T-helper 2 cell treated with Interferon-gamma antibody and Interleukin-4, amounts not matched to agents 5 μg/mL and 100 μg/mL, for 36 hours (primary cell): ENCODE measurements around the gene NCK2.

ENCODE experiments used
- DNase-seq: peaks from one replicate; pipeline ENCODE4 v3.0.0; 2021; ENCODE audit warnings: low spot score
- H3K27ac Mint-ChIP-seq: one replicate; pipeline ENCODE4 v1.8.0; 2021; ENCODE audit warnings: mild to moderate bottlenecking, mixed read lengths
- H3K27me3 Mint-ChIP-seq: one replicate; pipeline ENCODE4 v1.8.0; 2021; ENCODE audit warnings: low read depth, mixed read lengths
- H3K36me3 Mint-ChIP-seq: one replicate; pipeline ENCODE4 v1.8.0; 2021; ENCODE audit warnings: low read depth, mixed read lengths
- H3K4me1 Mint-ChIP-seq: one replicate; pipeline ENCODE4 v1.8.0; 2021; ENCODE audit warnings: low read depth, mixed read lengths
- H3K4me3 Mint-ChIP-seq: one replicate; pipeline ENCODE4 v1.8.0; 2022; ENCODE audit warnings: mild to moderate bottlenecking, moderate library complexity, mixed read lengths
- H3K9me3 Mint-ChIP-seq: one replicate; pipeline ENCODE4 v1.8.0; 2021; ENCODE audit warnings: mixed read lengths

Gene NCK2

DNA sequence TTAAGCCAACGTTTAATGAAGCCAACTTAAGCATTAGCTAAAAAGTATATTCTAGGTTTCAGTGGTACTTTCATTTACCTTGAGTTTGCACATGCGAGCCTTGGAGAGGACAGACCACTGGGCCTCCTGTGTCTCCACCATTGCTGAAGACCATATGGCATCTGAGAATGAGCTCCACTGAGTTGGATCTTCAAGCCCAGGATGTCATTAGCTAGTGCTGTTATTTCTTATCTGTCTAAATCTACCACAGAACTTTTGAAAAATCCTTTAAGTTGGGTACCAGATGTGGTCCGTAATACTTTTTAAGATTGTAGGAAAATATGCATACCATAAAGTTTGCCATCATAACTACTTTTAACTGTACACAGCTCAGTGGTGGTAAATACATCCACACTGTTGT is 161.8 kb downstream of the NCK2 start:
- Mint-ChIP-seq H3K9me3 (peaks cover 3% of the 10 kb centered on the region), H3K27ac (no peak overlapping the region), H3K4me1 (peaks cover 24% of the 10 kb centered on the region), H3K36me3 (peaks cover 7% of the 10 kb centered on the region), H3K27me3 (no peaks in the 10 kb centered on the region), H3K4me3 (no peak overlapping the region)
- no peak for DNase-seq

DNA sequence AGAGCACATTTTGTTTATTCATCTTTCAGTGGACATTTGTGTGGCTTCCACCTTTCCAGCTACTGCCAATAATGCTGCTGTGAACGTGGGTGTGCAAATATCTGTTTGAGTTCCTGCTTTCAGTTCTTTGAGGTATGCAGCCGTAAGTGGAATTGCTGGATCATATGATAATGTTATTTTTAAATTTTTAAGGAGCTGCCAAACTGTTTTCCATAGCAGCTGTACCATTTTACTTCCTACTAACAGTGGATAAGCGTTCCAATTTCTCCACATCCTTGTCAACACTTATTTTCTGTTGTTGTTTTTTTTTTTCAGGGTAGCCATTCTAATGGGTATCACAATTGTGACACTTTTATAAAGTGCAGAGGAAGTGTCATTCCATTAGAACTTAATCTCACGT is 162.5 kb downstream of the NCK2 start:
- H3K27ac Mint-ChIP-seq: no peak overlapping the region
- peaks cover 9% of the 10 kb centered on the region for H3K9me3 Mint-ChIP-seq
- DNase-seq: no peak
- peaks cover 25% of the 10 kb centered on the region for H3K4me1 Mint-ChIP-seq
- no peaks in the 10 kb centered on the region for H3K27me3 Mint-ChIP-seq
- H3K4me3 Mint-ChIP-seq: no peak overlapping the region
- peaks cover 6% of the 10 kb centered on the region for H3K36me3 Mint-ChIP-seq

- H3K4me3 Mint-ChIP-seq: no peak overlapping the region
- DNase-seq: no peak
- H3K9me3 Mint-ChIP-seq: peaks cover 12% of the 10 kb centered on the region
- peaks cover 2% of the 10 kb centered on the region for H3K36me3 Mint-ChIP-seq
- H3K27me3 Mint-ChIP-seq: no peaks in the 10 kb centered on the region
- no peak overlapping the region for H3K27ac Mint-ChIP-seq
- H3K4me1 Mint-ChIP-seq: peaks cover 22% of the 10 kb centered on the region
Measured at GRCh38 chr2:105909215-105909614, 164.5 kb downstream of the NCK2 start.

DNA sequence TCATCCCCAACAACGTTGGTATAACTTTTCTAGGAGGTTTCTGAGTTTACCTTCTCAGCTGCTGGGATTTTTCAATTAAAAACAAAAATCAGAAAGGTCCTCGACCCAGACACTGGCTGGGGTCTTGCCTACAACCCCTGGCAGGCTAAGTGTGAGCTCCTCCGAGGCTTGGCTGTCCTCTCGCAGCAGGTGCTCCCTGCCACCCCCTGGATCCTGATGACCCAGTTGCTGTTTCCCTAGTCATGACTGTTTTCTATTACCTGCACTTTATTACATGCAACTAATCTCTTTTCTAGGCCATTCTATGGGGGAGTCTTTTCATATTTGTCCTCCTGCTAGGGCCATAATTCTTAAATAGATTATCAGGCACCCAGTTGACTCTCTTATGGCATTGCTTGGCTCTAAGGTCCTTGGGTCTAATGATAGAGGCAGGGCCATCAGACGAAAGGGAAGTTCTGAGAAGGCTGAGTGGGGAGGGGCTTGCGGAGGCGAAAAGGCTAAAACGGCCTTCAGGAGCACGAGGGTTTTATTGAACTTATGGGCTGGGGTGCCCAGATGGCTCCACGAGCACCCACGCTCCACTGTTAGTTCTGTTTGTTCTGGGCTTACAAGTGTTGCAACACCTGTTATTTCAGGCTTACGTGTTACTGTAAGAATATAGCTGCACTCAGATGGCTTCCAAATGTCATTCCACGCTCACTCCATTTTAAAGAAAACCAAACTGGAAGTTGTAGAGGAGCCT is 166.0 kb downstream of the NCK2 start:
- Mint-ChIP-seq H3K36me3 (peaks cover 4% of the 10 kb centered on the region), H3K27ac (no peak overlapping the region), H3K4me1 (peaks cover 14% of the 10 kb centered on the region), H3K27me3 (no peaks in the 10 kb centered on the region), H3K9me3 (peaks cover 21% of the 10 kb centered on the region), H3K4me3 (no peak overlapping the region)
- no peak for DNase-seq

DNA sequence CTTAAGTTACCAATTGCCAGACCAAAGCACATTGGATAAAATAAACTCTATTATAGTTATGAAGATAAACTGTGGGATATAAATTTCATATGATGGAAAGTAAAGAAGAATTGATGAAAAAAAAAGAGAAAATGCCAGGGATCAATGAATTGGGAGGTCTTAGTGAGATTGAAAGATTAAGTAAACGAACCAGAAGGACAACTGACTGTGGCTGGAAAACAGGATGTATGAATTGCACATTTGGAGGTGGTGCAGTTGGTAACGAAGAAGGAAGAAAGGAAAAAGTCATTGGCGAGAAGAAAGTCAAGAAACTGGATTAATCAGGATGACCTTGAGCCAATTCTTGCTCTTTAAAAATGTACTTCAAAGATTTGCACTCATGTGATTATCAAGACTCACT is 166.7 kb downstream of the NCK2 start:
- H3K4me1 Mint-ChIP-seq: peaks cover 10% of the 10 kb centered on the region

GRCh38 chr2:105912081-105912480 is 167.4 kb downstream of the NCK2 start:
- peaks cover 4% of the 10 kb centered on the region for H3K4me1 Mint-ChIP-seq
- peaks cover 4% of the 10 kb centered on the region for H3K36me3 Mint-ChIP-seq
- H3K4me3 Mint-ChIP-seq: no peak overlapping the region
- H3K27ac Mint-ChIP-seq: no peak overlapping the region
- H3K9me3 Mint-ChIP-seq: peaks cover 21% of the 10 kb centered on the region
- peak; percentile 16 for DNase-seq
- H3K27me3 Mint-ChIP-seq: no peaks in the 10 kb centered on the region

More for the DNA sequence above, 166.7 kb downstream of the NCK2 start:
- Mint-ChIP-seq H3K36me3 (peaks cover 4% of the 10 kb centered on the region), H3K27ac (no peak overlapping the region), H3K9me3 (peaks cover 21% of the 10 kb centered on the region), H3K27me3 (no peaks in the 10 kb centered on the region), H3K4me3 (no peak overlapping the region)
- no peak for DNase-seq

DNA sequence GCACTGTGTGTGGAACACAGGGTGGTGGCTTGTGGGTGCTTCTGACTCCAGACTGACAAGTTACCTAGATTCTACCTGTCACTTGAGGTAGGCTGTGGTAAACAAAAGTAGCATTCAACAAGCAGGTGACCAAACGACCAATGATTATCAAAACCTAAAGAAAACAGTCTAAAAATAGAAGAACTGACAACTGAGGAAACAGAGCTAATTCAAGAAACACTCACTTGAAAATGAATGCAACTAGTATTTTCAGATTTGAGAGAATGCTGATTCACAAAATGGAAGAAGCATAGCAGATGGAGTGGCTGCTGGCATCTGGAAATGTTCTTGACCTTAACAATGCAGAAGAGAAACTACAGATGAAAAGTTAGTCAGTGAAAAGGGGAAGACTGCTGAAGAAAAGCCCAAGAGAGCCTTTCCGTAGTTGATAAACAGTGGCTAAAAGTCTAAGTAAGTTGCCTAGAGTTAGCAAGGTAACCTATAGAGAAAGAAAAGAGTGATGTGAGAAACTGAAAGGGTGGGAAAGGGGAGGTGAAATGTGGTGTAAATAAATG is 170.4 kb downstream of the NCK2 start:
- DNase-seq: no peak
- Mint-ChIP-seq H3K4me1 (peaks cover 9% of the 10 kb centered on the region), H3K36me3 (peaks cover 4% of the 10 kb centered on the region), H3K27me3 (no peaks in the 10 kb centered on the region), H3K27ac (no peak overlapping the region), H3K9me3 (peaks cover 21% of the 10 kb centered on the region), H3K4me3 (no peak overlapping the region)

GRCh38 chr2:105917226-105917625 is 172.5 kb downstream of the NCK2 start:
- no peak for DNase-seq
- Mint-ChIP-seq H3K27me3 (no peaks in the 10 kb centered on the region), H3K9me3 (peaks cover 21% of the 10 kb centered on the region), H3K36me3 (peaks cover 11% of the 10 kb centered on the region), H3K27ac (no peak overlapping the region), H3K4me3 (no peak overlapping the region), H3K4me1 (peaks cover 8% of the 10 kb centered on the region)

- H3K4me3 Mint-ChIP-seq: no peak overlapping the region
- no peak overlapping the region for H3K27ac Mint-ChIP-seq
- H3K27me3 Mint-ChIP-seq: no peaks in the 10 kb centered on the region
- H3K9me3 Mint-ChIP-seq: peaks cover 22% of the 10 kb centered on the region
- H3K36me3 Mint-ChIP-seq: peaks cover 11% of the 10 kb centered on the region
- no peak for DNase-seq
- H3K4me1 Mint-ChIP-seq: peaks cover 7% of the 10 kb centered on the region
Measured at GRCh38 chr2:105917688-105918087, 173.0 kb downstream of the NCK2 start.

DNA sequence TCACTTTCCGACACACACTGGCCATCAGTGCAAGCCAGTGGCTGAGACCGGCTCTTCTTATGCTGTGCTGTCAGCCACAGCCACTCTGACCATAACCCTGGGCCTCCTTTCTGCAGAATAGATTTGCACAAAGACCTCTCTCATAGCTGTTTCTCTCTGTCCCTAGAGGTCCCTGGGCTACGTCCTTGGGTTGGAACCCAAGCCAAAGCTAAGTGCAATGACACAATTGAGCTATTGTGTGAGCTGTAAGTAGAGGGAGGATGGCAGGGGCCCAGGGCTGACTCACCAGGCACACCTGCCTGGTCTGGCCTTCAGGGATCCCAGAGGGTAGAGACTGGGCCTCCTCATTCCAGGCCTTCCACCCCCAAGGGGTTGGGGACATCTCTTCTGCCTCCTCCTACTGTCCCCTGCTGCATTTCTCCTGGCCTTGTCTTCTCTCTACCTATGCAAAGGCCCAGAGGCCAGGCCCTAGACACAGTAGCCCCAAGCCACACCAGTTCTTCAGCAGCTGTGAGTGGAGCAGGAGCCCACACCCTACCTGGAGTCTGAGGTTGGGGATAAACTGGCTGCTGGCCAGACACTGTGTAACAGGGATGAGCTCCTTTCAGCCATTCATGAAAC is 174.6 kb downstream of the NCK2 start:
- Mint-ChIP-seq H3K4me3 (no peak overlapping the region), H3K27ac (no peak overlapping the region), H3K36me3 (peaks cover 10% of the 10 kb centered on the region), H3K27me3 (no peaks in the 10 kb centered on the region), H3K9me3 (peaks cover 20% of the 10 kb centered on the region), H3K4me1 (peaks cover 7% of the 10 kb centered on the region)
- DNase-seq: no peak

GRCh38 chr2:105919826-105920225 is 175.1 kb downstream of the NCK2 start:
- Mint-ChIP-seq H3K4me1 (peaks cover 11% of the 10 kb centered on the region), H3K36me3 (peaks cover 8% of the 10 kb centered on the region), H3K4me3 (no peak overlapping the region), H3K9me3 (peaks cover 18% of the 10 kb centered on the region), H3K27me3 (no peaks in the 10 kb centered on the region), H3K27ac (no peak overlapping the region)
- no peak for DNase-seq

DNA sequence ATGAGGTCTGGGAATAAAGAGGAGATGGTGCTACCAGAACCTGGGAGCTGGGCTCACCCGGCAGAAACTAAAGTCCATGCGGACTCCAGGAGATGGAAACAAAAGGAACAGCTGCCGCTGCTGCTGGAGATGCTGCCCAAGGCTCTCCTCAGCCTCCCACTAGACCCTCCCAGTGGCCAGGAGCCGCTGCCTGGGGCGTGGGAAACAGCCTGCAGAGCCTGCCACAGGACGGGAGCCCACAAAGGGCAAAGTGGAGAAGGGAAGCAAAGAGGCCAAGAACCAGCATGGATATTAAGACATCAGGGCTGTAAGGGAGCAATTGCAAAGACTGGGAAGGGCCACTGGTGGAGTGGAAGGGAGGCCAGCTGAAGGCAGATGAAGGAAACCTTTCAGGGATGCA is 179.6 kb downstream of the NCK2 start:
- H3K36me3 Mint-ChIP-seq: peaks cover 8% of the 10 kb centered on the region
- peaks cover 31% of the 10 kb centered on the region for H3K4me1 Mint-ChIP-seq
- no peak overlapping the region for H3K4me3 Mint-ChIP-seq
- no peaks in the 10 kb centered on the region for H3K27me3 Mint-ChIP-seq
- no peak for DNase-seq
- peaks cover 12% of the 10 kb centered on the region for H3K9me3 Mint-ChIP-seq
- no peak overlapping the region for H3K27ac Mint-ChIP-seq

GRCh38 chr2:105924932-105925331 is 180.2 kb downstream of the NCK2 start:
- Mint-ChIP-seq H3K4me1 (peaks cover 35% of the 10 kb centered on the region), H3K4me3 (no peak overlapping the region), H3K9me3 (peaks cover 12% of the 10 kb centered on the region), H3K27ac (no peak overlapping the region), H3K36me3 (peaks cover 8% of the 10 kb centered on the region), H3K27me3 (no peaks in the 10 kb centered on the region)
- no peak for DNase-seq

DNA sequence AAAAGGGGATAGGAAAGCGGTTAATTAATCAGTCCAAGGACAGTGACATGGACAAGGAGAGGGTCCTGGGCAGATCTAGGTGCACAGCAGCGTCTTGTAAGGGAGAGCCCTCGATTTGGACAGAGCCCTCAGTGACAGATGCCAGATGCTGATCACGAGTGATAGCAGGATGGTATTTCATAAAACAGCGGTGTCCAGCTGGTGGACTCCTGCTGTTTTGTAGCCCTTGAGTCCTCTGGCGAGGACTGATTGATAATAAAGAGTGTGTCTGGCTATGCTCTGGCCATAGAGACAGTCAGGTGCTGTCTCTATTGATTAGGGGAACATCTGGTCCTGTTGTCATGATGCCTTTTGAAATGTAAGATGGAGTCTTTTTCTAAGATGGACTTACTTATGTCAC is 180.7 kb downstream of the NCK2 start:
- H3K4me3 Mint-ChIP-seq: no peak overlapping the region
- no peak overlapping the region for H3K27ac Mint-ChIP-seq
- H3K4me1 Mint-ChIP-seq: peaks cover 35% of the 10 kb centered on the region

More for the DNA sequence above, 180.7 kb downstream of the NCK2 start:
- Mint-ChIP-seq H3K27me3 (no peaks in the 10 kb centered on the region), H3K36me3 (peaks cover 8% of the 10 kb centered on the region), H3K9me3 (peaks cover 12% of the 10 kb centered on the region)
- DNase-seq: no peak
